Globus pallidus (tissue), 1 donor: Measurements from ENCODE around the gene SLC25A41.
A peak's percentile ranks its signal among the peaks of the same experiment; 100 is the strongest.
"Not testable (repeated sequence)": the region's sequence is repeated elsewhere in the genome, so short reads cannot be mapped to it uniquely, and the experiment has no call there.

Experiments used
- DNase-seq: peaks from one replicate; pipeline ENCODE4 v3.0.0-alpha.2; 2015; ENCODE audit warnings: low spot score

SLC25A41 gene

GRCh38 chr19:6428692-6429418, 4.7 kb downstream of the SLC25A41 start:
- DNase-seq, result not testable (repeated sequence)

- DNase-seq, result no peak
These were observed 6.4 kb downstream of the SLC25A41 start for GRCh38 chr19:6427131-6427530.

GRCh38 chr19:6425732-6426620, 7.6 kb downstream of the SLC25A41 start:
- peak; percentile 6 for DNase-seq

GRCh38 chr19:6424939-6425731, 8.4 kb downstream of the SLC25A41 start:
- peak; percentile 100 for DNase-seq

GRCh38 chr19:6424195-6424938, 9.2 kb downstream of the SLC25A41 start, which contains the start of gene KHSRP:
KHSRP (minus strand) TSS chr19:6424811; CDS start chr19:6424701, 110 bp downstream.
- DNase-seq, result peak; percentile 11

- no peak for DNase-seq
These were observed 9.9 kb downstream of the SLC25A41 start for GRCh38 chr19:6423499-6424194.

- DNase-seq, result no peak
These were observed 12.2 kb downstream of the SLC25A41 start for GRCh38 chr19:6421075-6422014.

GRCh38 chr19:6418562-6418932, 15.0 kb downstream of the SLC25A41 start:
- DNase-seq, result no peak

GRCh38 chr19:6417713-6418561, 15.6 kb downstream of the SLC25A41 start:
- DNase-seq, result peak; percentile 43

- no peak for DNase-seq
These were observed 16.7 kb downstream of the SLC25A41 start for GRCh38 chr19:6416658-6417405.

GRCh38 chr19:6415591-6416190, 17.9 kb downstream of the SLC25A41 start:
- DNase-seq, result no peak

GRCh38 chr19:6414793-6415590, 18.6 kb downstream of the SLC25A41 start:
- DNase-seq, result no peak

- no peak for DNase-seq
These were observed 19.6 kb downstream of the SLC25A41 start for GRCh38 chr19:6413721-6414643.

- DNase-seq, result no peak
These were observed 20.3 kb downstream of the SLC25A41 start for GRCh38 chr19:6413291-6413690.

- DNase-seq, result no peak
These were observed 21.0 kb downstream of the SLC25A41 start for GRCh38 chr19:6412447-6413091.
